Thyroid gland (tissue), 4 donors: ENCODE data around the gene KMT2E. TPM values are rescaled to one million over a fixed set of nuclear protein-coding genes. Genes with fewer than 3 reads are reported as not detected.

Experiments used
- DNase-seq, 2 donors: peaks; one replicate each; pipeline ENCODE4 v3.0.0-alpha.2; 2019
- H3K27ac ChIP-seq, 3 donors: fragments of 200-600 bp; sonication (generic); 1 replicate in 2 of 3; 2 replicates in 1 of 3; pipeline ENCODE4 v1.5.1; 2016 to 2019; ENCODE audit warnings: mild to moderate bottlenecking in 1 of 3, moderate library complexity in 1 of 3
- H3K27me3 ChIP-seq: fragments of 200-600 bp; sonication (generic); one replicate; pipeline ENCODE4 v1.5.1; 2019
- H3K36me3 ChIP-seq, 2 donors: fragments of 200-600 bp; sonication (generic); one replicate each; pipeline ENCODE4 v1.5.1; 2016 to 2019
- H3K4me1 ChIP-seq, 2 donors: fragments of 200-600 bp; sonication (generic); one replicate each; pipeline ENCODE4 v1.5.1; 2017 to 2019
- H3K4me3 ChIP-seq, 3 donors: fragments of 200-600 bp; sonication (generic); replicated peaks in 1 of 3; 1 replicate in 2 of 3; 2 replicates in 1 of 3; pipeline ENCODE4 v1.5.1; 2016; ENCODE audit warnings: mild to moderate bottlenecking in 1 of 3
- H3K9me3 ChIP-seq: fragments of 200-600 bp; sonication (generic); one replicate; pipeline ENCODE4 v1.5.1; 2017
- POLR2A ChIP-seq, 2 donors: fragments of 450-650 bp; IDR thresholded peaks; one replicate each; pipeline ENCODE4 v1.6.1; 2017; ENCODE audit warnings: antibody characterized with exemption in 2 of 2, mild to moderate bottlenecking in 2 of 2, moderate library complexity in 1 of 2
- whole genome bisulfite sequencing, 2 donors: methylation state at CpG; one replicate each; pipeline ENCODE4 v1.1.5; 2017; 5-methylcytosine and 5-hydroxymethylcytosine counted together
- intact Hi-C: fragments of 100-400 bp; cut with DNase I; formaldehyde crosslinking; loops from one replicate; pipeline ENCODE4 v1.15.1; 2023
- total RNA-seq, 4 donors: library from RNA; depleted of rRNA; stranded (reverse); fragments of >200 nt; gene quantifications; one replicate each; pipeline ENCODE4 v1.2.3, GENCODE V29; 2016
- TF ChIP-seq, protein P1 (sequence below), 6 experiments: fragments of 200-600 bp in 3 of 6; fragments of 450-650 bp in 3 of 6; sonication (generic) in 3 of 6; IDR thresholded peaks; one replicate each; pipeline ENCODE4 v1.5.1; 2016 to 2019; ENCODE audit warnings: antibody characterized with exemption in 6 of 6, mild to moderate bottlenecking in 2 of 6, inconsistent platforms in 1 of 6, moderate library complexity in 1 of 6

Gene KMT2E
- total RNA-seq, 4 donors from 2014 or later, result 111 to 181 (median 160) TPM

DNA sequence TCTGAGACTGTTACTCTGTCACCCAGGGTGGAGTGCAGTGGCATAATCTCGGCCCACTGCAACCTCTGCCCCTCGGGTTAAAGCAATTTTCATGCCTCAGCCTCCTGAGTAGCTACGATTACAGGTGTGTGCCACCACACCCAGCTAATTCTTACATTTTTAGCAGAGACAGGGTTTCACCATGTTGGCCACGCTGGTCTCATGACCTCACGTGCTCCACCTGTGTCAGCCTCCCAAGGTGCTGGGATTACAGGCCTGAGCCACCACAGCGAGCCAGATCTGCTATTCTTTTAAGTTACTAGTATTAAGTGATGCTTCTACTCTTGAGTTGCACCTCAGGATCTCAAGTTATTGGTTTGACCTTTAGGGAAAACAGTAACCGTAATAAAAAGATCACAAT is 23.0 kb upstream of the KMT2E start:
- Histone ChIP-seq H3K9me3 (no peaks in the 10 kb centered on the region), H3K27ac (no peak overlapping the region), H3K36me3 (no peaks in the 10 kb centered on the region), H3K4me3 (no peak overlapping the region), H3K27me3 (no peaks in the 10 kb centered on the region), H3K4me1 (peaks cover 22 to 38% of the 10 kb centered on the region in 2 donors)
- DNase-seq, result no peak
- no peak for TF ChIP-seq POLR2A (IDR thresholded peaks at IDR 0.05)
- TF ChIP-seq, protein P1, sequence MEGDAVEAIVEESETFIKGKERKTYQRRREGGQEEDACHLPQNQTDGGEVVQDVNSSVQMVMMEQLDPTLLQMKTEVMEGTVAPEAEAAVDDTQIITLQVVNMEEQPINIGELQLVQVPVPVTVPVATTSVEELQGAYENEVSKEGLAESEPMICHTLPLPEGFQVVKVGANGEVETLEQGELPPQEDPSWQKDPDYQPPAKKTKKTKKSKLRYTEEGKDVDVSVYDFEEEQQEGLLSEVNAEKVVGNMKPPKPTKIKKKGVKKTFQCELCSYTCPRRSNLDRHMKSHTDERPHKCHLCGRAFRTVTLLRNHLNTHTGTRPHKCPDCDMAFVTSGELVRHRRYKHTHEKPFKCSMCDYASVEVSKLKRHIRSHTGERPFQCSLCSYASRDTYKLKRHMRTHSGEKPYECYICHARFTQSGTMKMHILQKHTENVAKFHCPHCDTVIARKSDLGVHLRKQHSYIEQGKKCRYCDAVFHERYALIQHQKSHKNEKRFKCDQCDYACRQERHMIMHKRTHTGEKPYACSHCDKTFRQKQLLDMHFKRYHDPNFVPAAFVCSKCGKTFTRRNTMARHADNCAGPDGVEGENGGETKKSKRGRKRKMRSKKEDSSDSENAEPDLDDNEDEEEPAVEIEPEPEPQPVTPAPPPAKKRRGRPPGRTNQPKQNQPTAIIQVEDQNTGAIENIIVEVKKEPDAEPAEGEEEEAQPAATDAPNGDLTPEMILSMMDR (IDR thresholded peaks at IDR 0.05), result no peak
- 95 to 96% methylated on average over 7 of the region's 7 CpGs for WGBS, 2 donors
- intact Hi-C loops, result no loop called here

DNA sequence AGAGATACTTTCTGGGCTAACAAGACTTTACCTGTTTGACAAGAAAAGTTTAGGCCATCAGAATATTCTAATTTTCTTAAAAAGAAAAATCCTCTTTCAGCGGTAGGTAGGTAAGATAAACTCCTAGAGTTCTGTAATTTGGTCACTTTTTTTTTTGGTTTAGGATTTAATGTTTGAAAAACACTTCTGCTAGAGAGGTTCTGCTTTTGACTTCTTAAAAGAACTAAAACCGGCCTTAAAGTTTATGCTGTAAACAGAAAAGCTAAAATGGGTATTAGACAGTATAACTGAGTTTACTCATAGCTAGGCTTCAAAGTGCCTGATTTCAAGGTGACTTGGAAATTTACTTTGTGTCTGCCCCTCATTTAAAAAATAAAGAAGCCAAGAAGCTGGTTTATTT is 21.7 kb upstream of the KMT2E start:
- intact Hi-C loops, result no loop called here
- H3K27me3 ChIP-seq, result no peaks in the 10 kb centered on the region
- TF ChIP-seq, protein P1 (IDR thresholded peaks at IDR 0.05), result no peak
- TF ChIP-seq POLR2A (IDR thresholded peaks at IDR 0.05), result no peak

DNA sequence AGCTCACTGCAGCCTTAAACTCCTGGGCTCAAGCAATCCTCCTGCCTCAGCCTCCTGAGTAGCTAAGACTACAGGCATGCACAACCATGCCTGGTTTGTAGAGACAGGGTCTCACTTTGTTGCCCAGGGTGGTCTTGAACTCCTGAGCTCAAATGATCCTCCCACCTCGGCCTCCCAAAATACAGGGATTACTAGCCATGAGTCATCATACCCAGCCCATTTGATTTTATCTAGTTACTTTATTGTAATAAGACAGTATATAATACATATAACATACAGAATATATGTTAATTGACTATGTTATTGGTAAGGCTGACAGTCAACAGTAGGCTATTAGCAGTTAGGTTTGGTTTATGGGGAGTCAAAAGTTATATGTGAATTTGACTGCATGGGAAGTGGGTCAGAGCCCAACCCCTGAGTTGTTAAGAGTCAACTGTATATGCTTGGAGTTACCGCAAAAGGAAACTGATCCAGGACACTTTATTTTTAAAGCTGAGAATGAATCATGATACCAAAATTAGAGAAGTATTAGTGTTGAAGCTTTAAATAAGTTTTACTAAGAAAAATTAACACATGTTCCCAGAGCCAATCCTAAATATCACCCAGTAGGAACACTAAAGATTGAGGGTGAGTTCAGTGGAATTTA is 20.7 kb upstream of the KMT2E start:
- Histone ChIP-seq H3K27ac (no peak overlapping the region), H3K4me3 (no peak overlapping the region), H3K36me3 (no peaks in the 10 kb centered on the region), H3K9me3 (no peaks in the 10 kb centered on the region), H3K27me3 (no peaks in the 10 kb centered on the region), H3K4me1 (peaks cover 20 to 53% of the 10 kb centered on the region in 2 donors)
- TF ChIP-seq, protein P1 (IDR thresholded peaks at IDR 0.05), result no peak
- no peak for TF ChIP-seq POLR2A (IDR thresholded peaks at IDR 0.05)
- no peak for DNase-seq
- 81 to 83% methylated on average over 2 of the region's 2 CpGs for WGBS, 2 donors
- intact Hi-C loops, result no loop called here

More for the DNA sequence above, 21.7 kb upstream of the KMT2E start:
- 83 to 87% methylated on average over 2 of the region's 2 CpGs for WGBS, 2 donors
- Histone ChIP-seq H3K9me3 (no peaks in the 10 kb centered on the region), H3K4me3 (no peak overlapping the region), H3K36me3 (no peaks in the 10 kb centered on the region), H3K4me1 (peaks cover 26 to 44% of the 10 kb centered on the region in 2 donors), H3K27ac (no peak overlapping the region)
- DNase-seq, result no peak

DNA sequence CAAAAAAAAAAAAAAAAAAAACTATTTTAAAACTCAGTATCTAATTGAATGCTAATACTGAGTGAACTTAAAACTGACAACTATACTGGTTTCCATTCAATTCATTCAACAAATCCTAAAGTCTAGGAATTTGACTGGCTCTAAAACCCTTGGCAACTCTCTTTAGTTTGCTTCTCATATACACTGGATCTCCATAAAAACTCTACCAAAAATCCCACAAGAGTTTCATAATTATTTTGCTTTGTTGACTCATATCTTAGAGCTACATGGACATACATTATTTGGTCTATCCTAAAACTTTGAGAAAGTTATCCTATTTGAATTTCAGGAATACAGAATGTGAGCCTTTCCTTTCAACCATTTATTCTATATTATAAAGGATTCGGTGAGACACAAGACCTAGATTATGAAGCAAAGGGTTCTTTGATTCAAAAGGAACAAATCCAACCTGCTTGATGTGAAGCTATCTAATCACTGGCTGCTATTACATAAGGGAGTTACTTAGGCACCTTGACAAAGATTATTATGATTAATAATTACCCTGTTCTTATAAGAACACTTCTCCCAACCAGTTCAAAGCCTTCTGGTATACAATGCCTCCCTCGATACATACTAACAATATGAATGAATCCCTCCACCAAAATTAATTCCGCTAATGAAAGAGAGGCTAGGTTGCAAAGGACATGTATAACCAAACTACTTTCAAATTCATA is 15.8 kb upstream of the KMT2E start:
- H3K9me3 ChIP-seq, result no peaks in the 10 kb centered on the region
- peaks cover 29 to 79% of the 10 kb centered on the region in 2 donors for H3K4me1 ChIP-seq
- intact Hi-C loops, result no loop called here
- DNase-seq, result no peak
- no peaks in the 10 kb centered on the region for H3K36me3 ChIP-seq
- H3K27ac ChIP-seq, result no peak overlapping the region
- no peak overlapping the region for H3K4me3 ChIP-seq
- no peaks in the 10 kb centered on the region for H3K27me3 ChIP-seq
- TF ChIP-seq, protein P1 (IDR thresholded peaks at IDR 0.05), result no peak
- no peak for TF ChIP-seq POLR2A (IDR thresholded peaks at IDR 0.05)
- 96 to 97% methylated on average over 3 of the region's 3 CpGs for WGBS, 2 donors

DNA sequence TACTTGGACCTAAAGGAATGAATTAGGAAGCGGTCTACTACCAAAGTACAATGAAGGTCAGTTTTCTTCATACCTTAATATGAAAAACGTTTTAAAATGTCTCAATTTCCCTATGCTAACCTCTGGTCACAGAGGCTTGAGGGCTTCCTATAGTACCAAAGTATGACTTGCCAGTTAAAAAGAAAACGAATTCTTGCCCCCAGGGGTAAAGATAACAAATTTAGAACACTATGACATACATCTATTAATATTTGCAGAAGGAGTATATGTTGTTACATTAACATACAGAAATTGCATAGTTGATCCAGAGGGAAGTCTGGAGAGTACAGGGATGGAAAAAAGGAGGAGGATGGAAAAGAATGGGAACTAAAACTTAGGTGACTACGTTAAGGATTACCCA is 13.8 kb upstream of the KMT2E start:
- Histone ChIP-seq H3K4me3 (no peak overlapping the region), H3K27ac (no peak overlapping the region), H3K4me1 (peaks cover 46 to 81% of the 10 kb centered on the region in 2 donors), H3K36me3 (no peaks in the 10 kb centered on the region), H3K27me3 (no peaks in the 10 kb centered on the region), H3K9me3 (no peaks in the 10 kb centered on the region)
- no peak for DNase-seq
- WGBS, 2 donors, result 52 to 59% methylated on average over 4 of the region's 4 CpGs
- intact Hi-C loops, result no loop called here
- TF ChIP-seq POLR2A (IDR thresholded peaks at IDR 0.05), result no peak
- TF ChIP-seq, protein P1 (IDR thresholded peaks at IDR 0.05), result no peak
